ENCODE measurements around the gene TRPV2.

DNA sequence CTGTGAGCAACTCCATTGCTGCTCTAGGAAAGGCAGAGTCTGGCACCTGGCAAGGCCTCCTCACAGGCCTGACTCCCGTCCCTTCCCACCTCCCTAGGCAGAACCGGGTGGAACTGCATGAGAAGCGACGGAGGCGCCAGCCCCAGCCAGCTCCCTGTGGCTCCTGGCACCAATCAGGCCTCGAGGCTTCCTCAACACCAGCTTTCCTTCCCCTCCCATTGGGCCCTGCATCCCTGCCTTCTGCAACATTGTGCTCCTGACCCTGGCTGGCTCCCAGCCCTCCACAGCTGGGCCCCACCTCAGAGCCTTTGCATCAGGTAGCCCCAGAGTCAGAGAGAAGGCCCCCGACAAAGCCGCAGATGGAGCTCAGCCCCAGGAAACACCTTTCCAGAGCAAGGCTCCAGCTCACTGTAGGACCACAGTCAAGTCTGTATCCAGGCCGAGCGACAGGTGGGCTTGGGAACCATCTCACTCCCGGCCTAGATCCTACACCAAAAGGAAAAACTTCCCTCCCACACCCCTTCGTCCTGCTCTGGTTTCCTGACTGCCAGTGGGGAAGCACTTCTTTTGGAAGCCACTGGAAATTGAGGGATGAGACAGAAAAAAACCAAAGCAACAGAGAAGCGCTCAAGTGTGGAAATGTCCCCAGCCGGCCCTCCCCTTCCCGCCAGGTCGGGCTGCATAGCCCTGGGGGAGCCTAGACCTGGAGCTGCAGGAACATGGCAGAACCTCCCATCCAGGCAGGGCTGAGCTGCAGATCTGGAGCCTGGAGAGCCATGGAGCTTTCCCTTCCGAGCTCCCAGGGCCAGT is 45.6 kb downstream of the TRPV2 start:
- TF ChIP-seq, protein P1, sequence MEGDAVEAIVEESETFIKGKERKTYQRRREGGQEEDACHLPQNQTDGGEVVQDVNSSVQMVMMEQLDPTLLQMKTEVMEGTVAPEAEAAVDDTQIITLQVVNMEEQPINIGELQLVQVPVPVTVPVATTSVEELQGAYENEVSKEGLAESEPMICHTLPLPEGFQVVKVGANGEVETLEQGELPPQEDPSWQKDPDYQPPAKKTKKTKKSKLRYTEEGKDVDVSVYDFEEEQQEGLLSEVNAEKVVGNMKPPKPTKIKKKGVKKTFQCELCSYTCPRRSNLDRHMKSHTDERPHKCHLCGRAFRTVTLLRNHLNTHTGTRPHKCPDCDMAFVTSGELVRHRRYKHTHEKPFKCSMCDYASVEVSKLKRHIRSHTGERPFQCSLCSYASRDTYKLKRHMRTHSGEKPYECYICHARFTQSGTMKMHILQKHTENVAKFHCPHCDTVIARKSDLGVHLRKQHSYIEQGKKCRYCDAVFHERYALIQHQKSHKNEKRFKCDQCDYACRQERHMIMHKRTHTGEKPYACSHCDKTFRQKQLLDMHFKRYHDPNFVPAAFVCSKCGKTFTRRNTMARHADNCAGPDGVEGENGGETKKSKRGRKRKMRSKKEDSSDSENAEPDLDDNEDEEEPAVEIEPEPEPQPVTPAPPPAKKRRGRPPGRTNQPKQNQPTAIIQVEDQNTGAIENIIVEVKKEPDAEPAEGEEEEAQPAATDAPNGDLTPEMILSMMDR (IDR thresholded peaks at IDR 0.05) = no peak
- TF ChIP-seq POLR2A (IDR thresholded peaks at IDR 0.05) (no peak), EP300 (IDR thresholded peaks at IDR 0.05) (no peak), POLR2AphosphoS5 (IDR thresholded peaks at IDR 0.05) (no peak)
